Measurements from ENCODE around the gene BLNK. TPM values are rescaled to one million over a fixed set of nuclear protein-coding genes. Genes with fewer than 3 reads are reported as not detected.
A peak's percentile ranks its signal among the peaks of the same experiment; 100 is the strongest.

Gene BLNK
- total and polyA plus RNA-seq, 9 of the 15 experiments (the other 6 are each of a cell fraction or from before 2014, with no cell fraction given), result not detected

GRCh38 chr10:96170230-96170629 lies 101.1 kb downstream of the BLNK start:
- CTCF ChIA-PET (ENCODE audit: low intra/inter-chr PET ratio), result no interaction called here

GRCh38 chr10:96168546-96168945 lies 102.8 kb downstream of the BLNK start:
- H3K4me1 ChIP-seq (replicated peaks in 1 of 2; ENCODE audit: control insufficient read depth in 2 of 2, insufficient read depth in 2 of 2, low read length in 2 of 2), result no peaks in the 10 kb centered on the region
- H4K20me1 ChIP-seq (replicated peaks; ENCODE audit: control insufficient read depth, insufficient read depth, low read length), result no peaks in the 10 kb centered on the region
- no peak overlapping the region for H2AFZ ChIP-seq (ENCODE audit: low read depth, low read length)
- WGBS (ENCODE audit: insufficient coverage, low coverage, missing lambda C conversion rate), result 16% methylated on average over 1 of the region's 1 CpG
- no peaks in the 10 kb centered on the region for H3K9me3 ChIP-seq (replicated peaks; ENCODE audit: control insufficient read depth, insufficient read depth, low read depth, low read length)
- no peaks in the 10 kb centered on the region for H3K79me2 ChIP-seq (ENCODE audit: control insufficient read depth, insufficient read depth, low read length)
- H3K27ac ChIP-seq (ENCODE audit: extremely low read depth, low read depth, low read length), result no peak overlapping the region
- CTCF ChIA-PET (ENCODE audit: low intra/inter-chr PET ratio), result no interaction called here
- intact Hi-C loops (cut with micrococcal nuclease) (no loop called here), in situ Hi-C loops (cut with MboI) (no loop called here)
- no peaks in the 10 kb centered on the region for H3K9me1 ChIP-seq (ENCODE audit: control insufficient read depth, insufficient read depth, low read length)
- no peak overlapping the region for H3K4me2 ChIP-seq (ENCODE audit: insufficient read depth, low read length)
- no peaks in the 10 kb centered on the region for H3K27me3 ChIP-seq (ENCODE audit: control insufficient read depth in 2 of 2, insufficient read depth in 2 of 2, low read length in 2 of 2)
- ATAC-seq (no peak), FAIRE-seq (no peak), DNase-seq (ENCODE audit: extremely low read depth in 1 of 4, low spot score in 3 of 4) (peak in 1 of 4 experiments; percentile 8)
- BruUV-seq (replicated peaks), result no TSS peak
- H3K9ac ChIP-seq (ENCODE audit: insufficient read depth in 1 of 2, low read depth in 2 of 2, low read length in 2 of 2), result no peak overlapping the region
- POLR2A ChIA-PET, result interaction anchor here (0.7 kb wide), 2 partner anchors 277 to 342 kb away, joined by 3 read pairs; no protein-coding TSS in a partner anchor
- H3K4me3 ChIP-seq, result no peak overlapping the region
- H3K36me3 ChIP-seq (ENCODE audit: control insufficient read depth, insufficient read depth, low read length), result no peaks in the 10 kb centered on the region
- TF ChIP-seq TBL1XR1 (IDR thresholded peaks at IDR 0.05; ENCODE audit: low read length in 2 of 2), result no peak
- peak; percentile 66; the same call in 1 of the 2 replicates for TF ChIP-seq ATF3 (IDR thresholded peaks at IDR 0.05)
- no peak for TF ChIP-seq ATF3 (CRISPR knock-in tag; conservative IDR thresholded peaks at IDR 0.05)
- peak in 1 of 2 experiments; percentile 59; a peak in 1 of 3 replicates for TF ChIP-seq CBX3 (IDR thresholded peaks at IDR 0.05; ENCODE audit: borderline replicate concordance in 1 of 2, low read length in 2 of 2)
- TF ChIP-seq TFE3 (CRISPR knock-in tag; IDR thresholded peaks at IDR 0.05), result no peak
- TF ChIP-seq JUND (IDR thresholded peaks at IDR 0.05; ENCODE audit: borderline replicate concordance, low read depth, low read length), result 0 out of 2 replicates have a peak, but pooled peaks have one; percentile 40
- TF ChIP-seq JUND (tag; IDR thresholded peaks at IDR 0.05; ENCODE audit: borderline replicate concordance, low read depth, low read length), result peak; percentile 31; the same call in 1 of the 3 replicates

More at GRCh38 chr10:96170230-96170629, 101.1 kb downstream of the BLNK start:
- Histone ChIP-seq H3K79me2 (ENCODE audit: control insufficient read depth, insufficient read depth, low read length) (no peaks in the 10 kb centered on the region), H3K9ac (ENCODE audit: insufficient read depth in 1 of 2, low read depth in 2 of 2, low read length in 2 of 2) (no peak overlapping the region), H3K4me1 (replicated peaks in 1 of 2; ENCODE audit: control insufficient read depth in 2 of 2, insufficient read depth in 2 of 2, low read length in 2 of 2) (no peaks in the 10 kb centered on the region), H3K4me3 (no peak overlapping the region), H3K9me1 (ENCODE audit: control insufficient read depth, insufficient read depth, low read length) (no peaks in the 10 kb centered on the region), H3K27ac (ENCODE audit: extremely low read depth, low read depth, low read length) (no peak overlapping the region), H3K36me3 (ENCODE audit: control insufficient read depth, insufficient read depth, low read length) (no peaks in the 10 kb centered on the region), H4K20me1 (replicated peaks; ENCODE audit: control insufficient read depth, insufficient read depth, low read length) (no peaks in the 10 kb centered on the region), H3K27me3 (ENCODE audit: control insufficient read depth in 2 of 2, insufficient read depth in 2 of 2, low read length in 2 of 2) (no peaks in the 10 kb centered on the region), H3K9me3 (replicated peaks; ENCODE audit: control insufficient read depth, insufficient read depth, low read depth, low read length) (no peaks in the 10 kb centered on the region; the same call in 1 of the 2 replicates), H3K4me2 (ENCODE audit: insufficient read depth, low read length) (no peak overlapping the region), H2AFZ (ENCODE audit: low read depth, low read length) (no peak overlapping the region)
- in situ Hi-C loops (cut with MboI) (no loop called here), intact Hi-C loops (cut with micrococcal nuclease) (no loop called here)
- BruUV-seq (replicated peaks), result no TSS peak
- DNase-seq (ENCODE audit: extremely low read depth in 1 of 4, low spot score in 3 of 4) (no peak), FAIRE-seq (no peak), ATAC-seq (no peak)
- TF ChIP-seq ZNF311 (CRISPR knock-in tag; IDR thresholded peaks at IDR 0.05) (no peak), ZKSCAN1 (IDR thresholded peaks at IDR 0.05; ENCODE audit: low read depth, low read length) (no peak), ILF3 (IDR thresholded peaks at IDR 0.05; ENCODE audit: borderline replicate concordance) (no peak), NFRKB (IDR thresholded peaks at IDR 0.05; ENCODE audit: low read depth) (no peak), NR2C2 (CRISPR knock-in tag; IDR thresholded peaks at IDR 0.05) (no peak), NR2C2 (tag; IDR thresholded peaks at IDR 0.05) (no peak), HDAC6 (IDR thresholded peaks at IDR 0.05; ENCODE audit: low read depth, low read length) (no peak), EP400 (IDR thresholded peaks at IDR 0.05) (no peak)
- POLR2A ChIA-PET, result interaction anchor here (1.0 kb wide), 1 partner anchor 46 kb away, joined by 5 read pairs; no protein-coding TSS in a partner anchor

All from K562 (cell line).